Lung (tissue), 12 donors: Measurements from ENCODE around the gene TDRKH. TPM values are rescaled to one million over a fixed set of nuclear protein-coding genes. Genes with fewer than 3 reads are reported as not detected.

Experiments used
- ATAC-seq: fragments of 200-7000 bp; cut with Tn5 transposase; one replicate; pipeline ENCODE4 v1.9.1; 2020; ENCODE audit warnings: moderate number of reproducible peaks; ENCODE audit not compliant: insufficient read depth, low FRiP score
- DNase-seq, 3 donors: peaks; one replicate each; pipeline ENCODE4 v3.0.0-alpha.2; 2013 to 2017
- H3K27ac ChIP-seq, 2 donors: one replicate each; pipeline ENCODE4 v1.5.1; 2013; ENCODE audit warnings: mild to moderate bottlenecking in 2 of 2, moderate library complexity in 2 of 2, control low read depth in 1 of 2, inconsistent platforms in 1 of 2, low read depth in 1 of 2, low read length in 1 of 2
- H3K27me3 ChIP-seq, 3 donors: one replicate each; pipeline ENCODE4 v1.5.1; 2013; ENCODE audit warnings: low read length in 2 of 3; ENCODE audit not compliant: control insufficient read depth in 3 of 3, insufficient read depth in 3 of 3
- H3K36me3 ChIP-seq, 4 donors: one replicate each; pipeline ENCODE4 v1.5.1; 2013; ENCODE audit warnings: low read length in 4 of 4, mild to moderate bottlenecking in 1 of 4, moderate library complexity in 1 of 4; ENCODE audit not compliant: control insufficient read depth in 4 of 4, insufficient read depth in 4 of 4
- H3K4me1 ChIP-seq, 5 donors: one replicate each; pipeline ENCODE4 v1.5.1; 2013; ENCODE audit warnings: low read length in 5 of 5, mild to moderate bottlenecking in 2 of 5, moderate library complexity in 1 of 5; ENCODE audit not compliant: control insufficient read depth in 5 of 5, insufficient read depth in 5 of 5
- H3K4me3 ChIP-seq: one replicate; pipeline ENCODE4 v1.5.1; 2013; ENCODE audit warnings: mild to moderate bottlenecking, control low read depth, moderate library complexity
- H3K9ac ChIP-seq, 2 donors: one replicate each; pipeline ENCODE4 v1.5.1; 2013; ENCODE audit warnings: low read length in 2 of 2, control low read depth in 1 of 2; ENCODE audit not compliant: insufficient read depth in 1 of 2
- H3K9me3 ChIP-seq, 4 donors: one replicate each; pipeline ENCODE4 v1.5.1; 2013; ENCODE audit warnings: low read length in 3 of 4, mild to moderate bottlenecking in 1 of 4, moderate library complexity in 1 of 4; ENCODE audit not compliant: control insufficient read depth in 4 of 4, insufficient read depth in 3 of 4
- CTCF ChIP-seq: IDR thresholded peaks from 2 replicates; pipeline ENCODE4 v1.5.1; 2012; ENCODE audit warnings: mild to moderate bottlenecking; ENCODE audit errors: control extremely low read depth, extremely low read depth
- WGBS, 2 donors: extraction: QIAGEN DNeasy Blood & Tissue Kit; methylation state at CpG; one replicate each; pipeline ENCODE4 v1.1.7; 2013; 5-methylcytosine and 5-hydroxymethylcytosine counted together
- polyA plus RNA-seq, 2 donors: library from polyadenylated mRNA; stranded (reverse); fragments of 200-250 nt; gene quantifications; one replicate each; pipeline ENCODE4 v1.2.1, GENCODE V29; 2013
- total RNA-seq, 2 donors: library from RNA; depleted of rRNA in 1 of 2; stranded (reverse); fragments of >200 nt in 1 of 2; gene quantifications; one replicate each; pipeline ENCODE4 v1.2.1, GENCODE V29; 2014 to 2021
- donor health status: control.
- donor health status: control.
- donor health status: Bipolar disorder and iron deficiency.
- donor health status: healthy.
- donor health status: DM: yes; HTN: yes; CAD: no.

Gene TDRKH
- total and polyA plus RNA-seq, 4 donors: 5.6 to 18.1 (median 8.8) TPM

- no peak overlapping the region for H3K9ac ChIP-seq
- peaks cover 0 to 27% (median 17%) of the 10 kb centered on the region in 5 donors for H3K4me1 ChIP-seq
- H3K4me3 ChIP-seq: no peak overlapping the region
Observed at GRCh38 chr1:151832318-151832980, 42.1 kb upstream of the TDRKH start.

DNA sequence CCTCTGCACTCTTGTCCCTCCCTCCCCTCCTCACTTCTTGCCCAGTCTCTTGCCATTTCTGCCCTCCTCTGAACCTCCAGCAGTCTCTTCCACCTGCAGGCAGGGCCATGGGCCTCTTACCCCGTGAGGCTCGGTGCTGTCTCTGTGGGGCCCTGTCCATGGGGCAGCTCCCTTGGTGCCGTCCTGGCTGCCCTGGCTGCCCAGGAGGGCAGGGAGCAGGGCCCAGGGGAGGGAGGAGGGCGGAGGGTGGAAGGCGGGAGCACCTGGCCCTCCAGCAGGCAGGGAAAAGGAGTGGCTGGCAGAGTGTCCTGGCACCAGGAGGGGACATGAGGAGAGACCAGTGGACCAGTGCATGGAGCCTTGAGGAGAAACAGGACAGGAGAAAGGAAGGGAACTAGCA is 41.3 kb upstream of the TDRKH start, which contains the start of gene RORC:
Gene RORC, minus strand, starts transcription at position 198 of the 400 bp plus-strand sequence. Its CDS starts 38 bp downstream, at position 160.
- ATAC-seq (peak; percentile 45), DNase-seq (no peak)
- Histone ChIP-seq H3K9me3 (no peaks in the 10 kb centered on the region), H3K36me3 (no peaks in the 10 kb centered on the region), H3K9ac (peak within 1 kb of the TSS in 1 of 2 donors; percentile 32), H3K4me3 (peak within 1 kb of the TSS; percentile 26), H3K27me3 (peaks cover 0 to 4% (median 3%) of the 10 kb centered on the region in 3 donors), H3K27ac (peak within 1 kb of the TSS; percentile 73 to 81), H3K4me1 (peaks cover 0 to 27% (median 12%) of the 10 kb centered on the region in 5 donors)
- TF ChIP-seq CTCF: no peak
- 61 to 71% methylated on average over 5 of the region's 5 CpGs for WGBS, 2 donors

More at GRCh38 chr1:151832318-151832980, 42.1 kb upstream of the TDRKH start:
- WGBS, 2 donors: 51 to 62% methylated on average over 10 of the region's 10 CpGs
- Histone ChIP-seq H3K27me3 (peaks cover 0 to 12% (median 11%) of the 10 kb centered on the region in 3 donors), H3K27ac (peak overlapping the region in 1 of 2 donors; percentile 44), H3K9me3 (no peaks in the 10 kb centered on the region), H3K36me3 (no peaks in the 10 kb centered on the region)
- TF ChIP-seq CTCF: no peak
- ATAC-seq: peak; percentile 10
- peak; percentile 60 to 86 (median 63) for DNase-seq

GRCh38 chr1:151831256-151831591 is 40.9 kb upstream of the TDRKH start:
- peak overlapping the region; percentile 73 to 81 for H3K27ac ChIP-seq
- H3K9ac ChIP-seq: peak overlapping the region in 1 of 2 donors; percentile 32
- peaks cover 0 to 4% (median 0%) of the 10 kb centered on the region in 3 donors for H3K27me3 ChIP-seq
- no peak for TF ChIP-seq CTCF
- H3K4me3 ChIP-seq: peak overlapping the region; percentile 26
- no peaks in the 10 kb centered on the region for H3K9me3 ChIP-seq
- no peaks in the 10 kb centered on the region for H3K36me3 ChIP-seq
- no peak for DNase-seq
- no peak for ATAC-seq
- WGBS, 2 donors: 64 to 68% methylated on average over 4 of the region's 4 CpGs
- H3K4me1 ChIP-seq: peaks cover 0 to 27% (median 12%) of the 10 kb centered on the region in 5 donors
